GM13976 (cell line): ENCODE measurements around the gene RNF224.
"Not testable (repeated sequence)": the region's sequence is repeated elsewhere in the genome, so short reads cannot be mapped to it uniquely, and the experiment has no call there.

Experiments
- DNase-seq: peaks from one replicate; pipeline ENCODE4 v3.0.0; 2012; ENCODE audit warnings: low spot score
- CTCF ChIP-seq: IDR thresholded peaks from 2 replicates; pipeline ENCODE4 v1.5.1; 2012; ENCODE audit warnings: borderline replicate concordance, mild to moderate bottlenecking; ENCODE audit not compliant: insufficient read depth; ENCODE audit errors: extremely low read depth, missing control alignments, control extremely low read depth
- in situ Hi-C: fragments of 300-500 bp; cut with MboI; formaldehyde crosslinking; loops from one replicate; pipeline ENCODE4 v1.12.0; 2022; ENCODE audit warnings: low sequenced_read_pairs, mixed read lengths, inconsistent platforms; ENCODE audit not compliant: unreplicated experiment

The RNF224 gene

GRCh38 chr9:137256856-137257255 lies 29.6 kb downstream of the RNF224 start:
- DNase-seq: no peak
- in situ Hi-C loops: no loop called here
- no peak for TF ChIP-seq CTCF

GRCh38 chr9:137262173-137262908 lies 35.0 kb downstream of the RNF224 start:
- DNase-seq, in situ Hi-C loops: not testable (repeated sequence)

- DNase-seq: no peak
- no peak for TF ChIP-seq CTCF
- in situ Hi-C loops: no loop called here
Measured at GRCh38 chr9:137262909-137263285, 35.6 kb downstream of the RNF224 start.

- DNase-seq: no peak
- in situ Hi-C loops: no loop called here
- TF ChIP-seq CTCF: no peak
Measured at GRCh38 chr9:137263506-137263905, 36.2 kb downstream of the RNF224 start.

- no peak for TF ChIP-seq CTCF
- in situ Hi-C loops: no loop called here
- DNase-seq: no peak
Measured at GRCh38 chr9:137264067-137264466, 36.8 kb downstream of the RNF224 start.

GRCh38 chr9:137265496-137266161 lies 38.3 kb downstream of the RNF224 start:
- in situ Hi-C loops: no loop called here
- TF ChIP-seq CTCF: no peak

GRCh38 chr9:137266162-137266527 lies 38.8 kb downstream of the RNF224 start:
- in situ Hi-C loops: no loop called here

More at GRCh38 chr9:137265496-137266161, 38.3 kb downstream of the RNF224 start:
- DNase-seq: no peak

More at GRCh38 chr9:137266162-137266527, 38.8 kb downstream of the RNF224 start:
- no peak for DNase-seq
- TF ChIP-seq CTCF: no peak
